Measurements from ENCODE around the gene SLC12A8. TPM values are rescaled to one million over a fixed set of nuclear protein-coding genes. Genes with fewer than 3 reads are reported as not detected.

Gene SLC12A8
- total and polyA plus RNA-seq, 2 experiments from 2014 or later = 3.1 to 3.4 TPM

DNA sequence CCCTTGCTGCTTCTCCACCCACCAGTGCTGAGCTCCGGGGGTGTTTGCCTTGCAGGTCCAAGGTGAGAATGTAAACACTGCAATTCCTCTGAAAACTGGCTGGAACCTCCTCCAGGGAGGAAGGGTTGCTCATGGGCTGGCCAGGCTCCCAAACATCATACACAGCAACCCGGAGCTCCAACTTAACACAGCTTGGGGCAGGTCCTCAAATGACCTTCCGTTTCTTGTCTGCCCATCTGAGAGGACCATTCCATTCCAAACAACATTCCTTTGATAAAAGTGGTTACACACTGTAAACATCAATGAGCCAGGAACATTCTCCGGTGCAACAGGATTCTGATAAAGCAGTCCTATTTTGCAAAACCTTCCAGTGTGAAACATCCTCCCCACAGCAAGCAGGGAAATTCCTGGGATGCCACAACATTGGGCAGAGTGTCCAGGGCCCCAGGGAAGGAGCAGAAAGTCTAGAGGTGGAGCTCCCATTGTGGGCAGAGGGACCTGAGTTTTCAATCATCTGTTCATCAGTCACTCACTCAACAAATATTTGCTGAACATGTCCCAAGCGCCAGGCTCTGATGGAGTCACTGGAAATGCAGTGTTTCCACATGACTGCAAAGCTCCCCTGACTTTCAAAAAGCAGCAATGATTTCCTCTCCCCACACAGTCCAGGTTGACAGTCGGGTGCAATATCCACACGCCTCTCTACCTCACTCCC, 149.5 kb downstream of the SLC12A8 start:
- no peak for TF ChIP-seq CTCF (IDR thresholded peaks at IDR 0.05; ENCODE audit: low read depth, low read length)
- peak overlapping the region; percentile 88 for H3K27ac ChIP-seq
- peak; percentile 57 to 99 for DNase-seq (ENCODE audit: low read depth in 1 of 2, low spot score in 1 of 2)

GRCh38 chr3:125061646-125062045, 150.9 kb downstream of the SLC12A8 start:
- H3K27me3 ChIP-seq = no peaks in the 10 kb centered on the region
- TF ChIP-seq CTCF (IDR thresholded peaks at IDR 0.05; ENCODE audit: low read depth, low read length) = no peak
- H3K4me3 ChIP-seq = no peak overlapping the region
- no peaks in the 10 kb centered on the region for H3K36me3 ChIP-seq
- H3K9me3 ChIP-seq (ENCODE audit: low read depth) = no peaks in the 10 kb centered on the region
- DNase-seq (ENCODE audit: low read depth in 1 of 2, low spot score in 1 of 2) = peak in 1 of 2 donors; percentile 51
- peaks cover 40% of the 10 kb centered on the region for H3K4me1 ChIP-seq (ENCODE audit: low read depth)
- peak overlapping the region; percentile 88 for H3K27ac ChIP-seq

More for the DNA sequence above, 149.5 kb downstream of the SLC12A8 start:
- no peaks in the 10 kb centered on the region for H3K36me3 ChIP-seq
- H3K9me3 ChIP-seq (ENCODE audit: low read depth) = no peaks in the 10 kb centered on the region
- H3K27me3 ChIP-seq = no peaks in the 10 kb centered on the region
- H3K4me3 ChIP-seq = no peak overlapping the region
- H3K4me1 ChIP-seq (ENCODE audit: low read depth) = peaks cover 38% of the 10 kb centered on the region

GRCh38 chr3:125061170-125061569, 151.4 kb downstream of the SLC12A8 start:
- no peaks in the 10 kb centered on the region for H3K36me3 ChIP-seq
- TF ChIP-seq CTCF (IDR thresholded peaks at IDR 0.05; ENCODE audit: low read depth, low read length) = no peak
- peak; percentile 51 to 98 for DNase-seq (ENCODE audit: low read depth in 1 of 2, low spot score in 1 of 2)
- H3K27ac ChIP-seq = peak overlapping the region; percentile 88
- H3K4me3 ChIP-seq = no peak overlapping the region
- no peaks in the 10 kb centered on the region for H3K9me3 ChIP-seq (ENCODE audit: low read depth)
- H3K27me3 ChIP-seq = no peaks in the 10 kb centered on the region
- H3K4me1 ChIP-seq (ENCODE audit: low read depth) = peaks cover 44% of the 10 kb centered on the region

- H3K27me3 ChIP-seq = no peaks in the 10 kb centered on the region
- no peak overlapping the region for H3K4me3 ChIP-seq
- no peaks in the 10 kb centered on the region for H3K36me3 ChIP-seq
- peaks cover 44% of the 10 kb centered on the region for H3K4me1 ChIP-seq (ENCODE audit: low read depth)
- H3K27ac ChIP-seq = no peak overlapping the region
- peak in 1 of 2 donors; percentile 33 for DNase-seq (ENCODE audit: low read depth in 1 of 2, low spot score in 1 of 2)
- no peaks in the 10 kb centered on the region for H3K9me3 ChIP-seq (ENCODE audit: low read depth)
- peak; percentile 8 for TF ChIP-seq CTCF (IDR thresholded peaks at IDR 0.05; ENCODE audit: low read depth, low read length)
Measured at GRCh38 chr3:125059488-125060245, 152.9 kb downstream of the SLC12A8 start.

GRCh38 chr3:125058959-125059358, 153.6 kb downstream of the SLC12A8 start:
- H3K27me3 ChIP-seq = no peaks in the 10 kb centered on the region
- no peak for DNase-seq (ENCODE audit: low read depth in 1 of 2, low spot score in 1 of 2)
- H3K27ac ChIP-seq = no peak overlapping the region
- H3K4me3 ChIP-seq = no peak overlapping the region
- no peaks in the 10 kb centered on the region for H3K36me3 ChIP-seq
- no peaks in the 10 kb centered on the region for H3K9me3 ChIP-seq (ENCODE audit: low read depth)
- no peak for TF ChIP-seq CTCF (IDR thresholded peaks at IDR 0.05; ENCODE audit: low read depth, low read length)
- H3K4me1 ChIP-seq (ENCODE audit: low read depth) = peaks cover 49% of the 10 kb centered on the region

Measured in cardiac muscle cell (in vitro differentiated cells and primary cell).